ENCODE data around the gene HMGB4.

HMGB4 gene

DNA sequence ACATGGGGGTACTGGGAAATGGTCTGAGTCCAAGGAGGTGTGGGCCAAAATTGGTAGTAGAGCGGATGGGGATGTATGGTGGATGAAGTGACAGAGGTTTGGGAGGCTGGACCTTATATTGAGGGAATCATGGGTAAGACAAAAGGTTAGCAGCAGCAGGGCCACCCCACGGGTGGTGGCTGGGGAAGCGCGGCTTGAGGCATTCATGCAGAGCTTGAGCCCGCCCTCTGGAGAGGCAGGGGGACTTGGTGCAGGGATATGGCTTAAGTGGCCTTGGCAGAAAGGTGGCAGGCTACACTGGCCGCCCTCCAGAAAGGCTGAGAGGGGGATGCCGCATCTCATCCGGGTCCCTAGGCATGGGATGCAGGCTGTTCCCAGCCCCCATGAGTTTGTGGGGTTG is 31.5 kb downstream of the HMGB4 start:
- Histone ChIP-seq H3K27ac (no peak overlapping the region), H3K4me3 (no peak overlapping the region), H3K9me3 (ENCODE audit: low read depth, low read length) (no peaks in the 10 kb centered on the region), H3K36me3 (ENCODE audit: insufficient read depth, low read length) (no peaks in the 10 kb centered on the region), H3K9ac (ENCODE audit: insufficient read length) (no peak overlapping the region)
- TF ChIP-seq FOXP2 (optimal IDR thresholded peaks at IDR 0.05; ENCODE audit: control extremely low read depth, extremely low read length, insufficient read depth) (no peak), POLR2AphosphoS5 (IDR thresholded peaks at IDR 0.05; ENCODE audit: borderline replicate concordance, low read depth, low read length) (no peak), EZH2 (IDR thresholded peaks at IDR 0.05) (no peak)
- no peak for DNase-seq (ENCODE audit: low read depth, low spot score)

DNA sequence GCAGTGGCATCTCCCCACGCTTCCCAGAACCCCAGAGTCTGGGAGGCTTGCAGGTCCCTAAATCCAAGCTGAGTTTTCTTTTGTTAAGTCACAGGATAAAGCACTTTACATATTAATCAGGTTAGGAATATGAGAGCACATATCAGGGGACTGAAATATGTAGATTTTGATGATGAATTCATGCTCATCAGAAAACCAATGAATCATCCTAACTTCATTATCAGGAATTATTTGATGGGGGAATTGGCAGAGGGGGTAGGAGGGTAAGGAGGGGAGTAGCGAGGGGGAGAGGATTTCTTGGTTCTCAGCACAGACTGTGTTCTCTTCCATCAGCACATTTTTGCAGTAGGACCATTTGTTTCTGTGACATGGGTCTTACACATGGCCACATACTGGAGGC is 32.1 kb downstream of the HMGB4 start:
- Histone ChIP-seq H3K36me3 (ENCODE audit: insufficient read depth, low read length) (no peaks in the 10 kb centered on the region), H3K4me3 (no peak overlapping the region), H3K9me3 (ENCODE audit: low read depth, low read length) (no peaks in the 10 kb centered on the region), H3K27ac (no peak overlapping the region), H3K9ac (ENCODE audit: insufficient read length) (no peak overlapping the region)
- no peak for TF ChIP-seq FOXP2 (optimal IDR thresholded peaks at IDR 0.05; ENCODE audit: control extremely low read depth, extremely low read length, insufficient read depth)
- TF ChIP-seq POLR2AphosphoS5 (IDR thresholded peaks at IDR 0.05; ENCODE audit: borderline replicate concordance, low read depth, low read length): no peak
- no peak for TF ChIP-seq EZH2 (IDR thresholded peaks at IDR 0.05)
- no peak for DNase-seq (ENCODE audit: low read depth, low spot score)

DNA sequence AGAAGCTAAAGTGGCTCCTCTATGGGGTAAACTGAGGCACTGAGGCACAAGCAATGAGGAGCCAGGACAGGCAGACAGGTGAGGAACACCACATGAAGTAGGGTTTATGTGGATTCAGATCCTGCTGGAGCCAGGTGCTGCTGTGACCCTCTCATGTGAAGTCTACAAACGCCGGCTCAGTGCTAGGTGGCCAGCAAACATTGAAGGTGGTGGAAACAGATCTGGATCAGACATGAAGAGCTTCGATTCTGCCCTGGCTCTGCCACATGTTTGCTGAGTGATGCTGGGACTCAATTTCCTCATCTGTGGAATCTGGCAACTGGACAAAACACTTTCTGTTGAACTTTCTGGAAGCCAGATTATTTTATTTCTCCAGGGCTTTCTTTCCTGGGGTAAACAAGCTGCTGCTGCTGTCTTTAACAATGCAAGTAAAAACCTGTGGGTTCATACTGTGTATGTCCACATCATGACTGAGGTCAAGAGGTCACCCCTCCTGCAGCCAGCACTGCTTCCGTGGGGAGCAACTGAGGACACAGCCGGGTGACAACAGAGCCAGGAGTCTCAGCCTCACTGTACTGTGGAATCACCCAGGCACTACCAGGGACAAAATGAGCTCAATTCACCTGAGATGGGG is 33.3 kb downstream of the HMGB4 start:
- H3K27ac ChIP-seq: no peak overlapping the region
- no peak for DNase-seq (ENCODE audit: low read depth, low spot score)
- H3K4me3 ChIP-seq: no peak overlapping the region
- H3K36me3 ChIP-seq (ENCODE audit: insufficient read depth, low read length): no peaks in the 10 kb centered on the region
- TF ChIP-seq POLR2AphosphoS5 (IDR thresholded peaks at IDR 0.05; ENCODE audit: borderline replicate concordance, low read depth, low read length) (no peak), FOXP2 (optimal IDR thresholded peaks at IDR 0.05; ENCODE audit: control extremely low read depth, extremely low read length, insufficient read depth) (no peak), EZH2 (IDR thresholded peaks at IDR 0.05) (no peak)
- no peaks in the 10 kb centered on the region for H3K9me3 ChIP-seq (ENCODE audit: low read depth, low read length)
- no peak overlapping the region for H3K9ac ChIP-seq (ENCODE audit: insufficient read length)

DNA sequence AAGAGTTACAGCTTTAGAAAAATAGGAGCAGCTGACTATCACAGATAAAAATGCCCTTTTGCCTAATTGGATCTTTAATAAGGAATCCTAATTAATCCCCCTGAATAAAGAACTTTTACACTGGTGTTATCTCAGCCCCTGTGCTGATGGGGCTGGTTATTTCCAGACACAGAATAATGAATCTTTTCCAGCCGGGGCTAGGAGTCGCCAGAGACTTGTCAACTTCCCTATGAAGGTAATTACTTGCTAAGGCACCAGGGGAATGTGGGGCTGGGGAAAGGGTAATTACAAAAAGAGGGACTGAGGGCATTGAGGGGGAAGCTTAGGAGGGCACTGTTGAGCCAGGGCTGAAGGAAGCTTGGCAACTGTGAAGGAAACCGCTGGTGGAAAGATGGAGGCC is 34.5 kb downstream of the HMGB4 start:
- H3K4me3 ChIP-seq: no peak overlapping the region
- DNase-seq (ENCODE audit: low read depth, low spot score): no peak
- no peak overlapping the region for H3K9ac ChIP-seq (ENCODE audit: insufficient read length)
- H3K27ac ChIP-seq: no peak overlapping the region
- no peaks in the 10 kb centered on the region for H3K36me3 ChIP-seq (ENCODE audit: insufficient read depth, low read length)
- no peaks in the 10 kb centered on the region for H3K9me3 ChIP-seq (ENCODE audit: low read depth, low read length)
- TF ChIP-seq FOXP2 (optimal IDR thresholded peaks at IDR 0.05; ENCODE audit: control extremely low read depth, extremely low read length, insufficient read depth) (no peak), POLR2AphosphoS5 (IDR thresholded peaks at IDR 0.05; ENCODE audit: borderline replicate concordance, low read depth, low read length) (no peak)

DNA sequence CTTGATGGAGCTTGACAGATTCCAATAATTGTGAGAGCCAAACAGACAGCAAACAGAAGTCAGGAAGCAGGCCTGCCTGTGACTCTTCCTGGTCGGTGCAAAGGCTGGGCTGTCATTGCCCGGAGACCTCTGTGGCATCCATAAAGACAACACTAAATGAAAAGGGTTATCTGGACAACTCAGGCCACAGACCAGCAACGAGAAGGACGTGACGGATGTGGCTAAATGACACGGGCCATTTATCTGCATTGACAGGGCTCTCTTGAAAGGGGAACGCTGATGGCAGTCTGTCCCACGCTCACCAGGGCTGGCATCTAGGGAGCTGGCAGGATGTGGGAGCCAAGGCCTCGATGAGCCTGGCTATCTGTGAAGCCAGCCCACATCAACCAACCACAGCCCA is 35.0 kb downstream of the HMGB4 start:
- no peak overlapping the region for H3K27ac ChIP-seq
- H3K4me3 ChIP-seq: no peak overlapping the region
- H3K36me3 ChIP-seq (ENCODE audit: insufficient read depth, low read length): no peaks in the 10 kb centered on the region
- TF ChIP-seq POLR2AphosphoS5 (IDR thresholded peaks at IDR 0.05; ENCODE audit: borderline replicate concordance, low read depth, low read length): no peak
- DNase-seq (ENCODE audit: low read depth, low spot score): no peak
- H3K9me3 ChIP-seq (ENCODE audit: low read depth, low read length): no peaks in the 10 kb centered on the region
- H3K9ac ChIP-seq (ENCODE audit: insufficient read length): no peak overlapping the region

DNA sequence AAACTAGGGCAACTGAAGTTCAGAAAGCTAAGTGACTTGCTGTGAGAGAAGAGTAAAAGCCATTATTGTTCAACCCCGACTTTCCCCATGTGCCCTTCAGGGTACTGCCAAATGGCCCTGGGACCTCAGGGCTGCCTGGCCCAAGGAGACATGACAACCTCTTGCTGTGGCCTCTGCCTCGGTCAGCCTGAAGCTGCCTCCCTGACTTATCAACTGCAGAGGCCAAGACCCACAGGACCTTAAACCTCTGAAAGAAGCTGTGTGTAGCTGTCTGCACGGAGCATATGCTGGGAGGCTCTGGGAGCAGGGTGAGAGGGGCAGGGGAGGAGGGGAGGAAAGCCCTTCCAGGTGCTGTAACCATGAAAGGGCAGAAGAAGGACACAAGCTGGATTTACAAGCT is 35.9 kb downstream of the HMGB4 start:
- H3K9ac ChIP-seq (ENCODE audit: insufficient read length): no peak overlapping the region
- H3K4me3 ChIP-seq: no peak overlapping the region
- DNase-seq (ENCODE audit: low read depth, low spot score): no peak
- H3K27ac ChIP-seq: no peak overlapping the region
- no peaks in the 10 kb centered on the region for H3K36me3 ChIP-seq (ENCODE audit: insufficient read depth, low read length)
- TF ChIP-seq EZH2 (IDR thresholded peaks at IDR 0.05) (no peak), FOXP2 (optimal IDR thresholded peaks at IDR 0.05; ENCODE audit: control extremely low read depth, extremely low read length, insufficient read depth) (no peak), POLR2AphosphoS5 (IDR thresholded peaks at IDR 0.05; ENCODE audit: borderline replicate concordance, low read depth, low read length) (no peak)
- H3K9me3 ChIP-seq (ENCODE audit: low read depth, low read length): no peaks in the 10 kb centered on the region

DNA sequence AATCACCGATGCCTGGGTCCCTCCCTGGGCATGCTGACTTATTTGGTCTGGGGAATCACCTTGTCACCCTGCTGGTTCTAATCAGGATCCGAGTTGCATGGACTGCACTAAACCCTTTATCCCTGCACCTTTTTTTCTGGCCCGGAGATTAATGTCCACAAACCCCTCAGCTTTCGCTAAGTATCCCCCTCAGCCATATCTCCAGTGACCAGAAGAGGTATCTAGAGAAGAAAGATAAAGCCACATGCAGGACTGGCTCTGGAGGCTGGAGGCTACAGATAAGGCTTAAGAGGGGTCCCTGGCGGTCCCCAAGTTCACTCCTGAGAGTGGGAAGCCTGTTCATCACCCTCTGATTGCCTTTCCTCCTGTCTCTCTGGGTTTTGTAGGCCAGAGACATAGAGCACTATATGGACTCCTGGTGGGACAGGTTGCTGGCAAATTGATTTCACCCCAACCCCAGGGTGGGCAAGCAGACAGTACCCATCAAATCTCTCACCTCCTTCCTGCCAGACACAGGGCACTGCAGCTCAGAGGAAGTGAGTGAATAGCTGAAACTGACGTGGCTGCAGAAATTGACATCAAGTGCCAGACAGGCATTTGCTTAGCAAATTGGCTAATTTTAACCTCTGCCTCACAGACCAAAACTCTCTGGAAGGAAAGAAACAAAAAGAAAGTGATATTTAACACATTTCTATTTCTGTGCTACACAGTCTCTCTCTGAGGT is 38.8 kb downstream of the HMGB4 start:
- no peak overlapping the region for H3K27ac ChIP-seq
- H3K36me3 ChIP-seq (ENCODE audit: insufficient read depth, low read length): no peaks in the 10 kb centered on the region
- no peak for DNase-seq (ENCODE audit: low read depth, low spot score)
- H3K9ac ChIP-seq (ENCODE audit: insufficient read length): no peak overlapping the region
- TF ChIP-seq POLR2AphosphoS5 (IDR thresholded peaks at IDR 0.05; ENCODE audit: borderline replicate concordance, low read depth, low read length) (no peak), EZH2 (IDR thresholded peaks at IDR 0.05) (no peak), FOXP2 (optimal IDR thresholded peaks at IDR 0.05; ENCODE audit: control extremely low read depth, extremely low read length, insufficient read depth) (no peak)
- no peaks in the 10 kb centered on the region for H3K9me3 ChIP-seq (ENCODE audit: low read depth, low read length)
- no peak overlapping the region for H3K4me3 ChIP-seq

DNA sequence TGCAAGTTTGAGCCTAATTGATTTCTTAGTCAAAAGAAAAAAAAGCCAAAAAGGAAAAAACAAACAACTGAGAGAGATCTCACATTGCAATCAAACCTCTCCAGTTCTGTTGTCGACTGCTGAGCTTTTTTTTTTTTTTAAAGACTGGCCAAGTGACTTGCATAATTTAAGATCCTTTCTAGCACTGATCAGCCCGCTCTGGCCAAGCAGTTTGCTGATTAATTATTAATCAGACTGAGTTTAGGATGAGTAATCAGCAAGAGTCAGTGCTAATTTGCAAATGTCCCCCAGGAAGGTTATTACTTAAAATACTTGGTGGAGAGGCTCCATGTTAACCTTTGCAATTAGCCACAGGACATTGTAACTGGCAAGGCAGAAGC is 39.3 kb downstream of the HMGB4 start:
- no peak for DNase-seq (ENCODE audit: low read depth, low spot score)
- Histone ChIP-seq H3K4me3 (no peak overlapping the region), H3K9ac (ENCODE audit: insufficient read length) (no peak overlapping the region), H3K9me3 (ENCODE audit: low read depth, low read length) (no peaks in the 10 kb centered on the region), H3K27ac (no peak overlapping the region), H3K36me3 (ENCODE audit: insufficient read depth, low read length) (no peaks in the 10 kb centered on the region)
- TF ChIP-seq FOXP2 (optimal IDR thresholded peaks at IDR 0.05; ENCODE audit: control extremely low read depth, extremely low read length, insufficient read depth): no peak
- TF ChIP-seq EZH2 (IDR thresholded peaks at IDR 0.05): no peak
- TF ChIP-seq POLR2AphosphoS5 (IDR thresholded peaks at IDR 0.05; ENCODE audit: borderline replicate concordance, low read depth, low read length): no peak

DNA sequence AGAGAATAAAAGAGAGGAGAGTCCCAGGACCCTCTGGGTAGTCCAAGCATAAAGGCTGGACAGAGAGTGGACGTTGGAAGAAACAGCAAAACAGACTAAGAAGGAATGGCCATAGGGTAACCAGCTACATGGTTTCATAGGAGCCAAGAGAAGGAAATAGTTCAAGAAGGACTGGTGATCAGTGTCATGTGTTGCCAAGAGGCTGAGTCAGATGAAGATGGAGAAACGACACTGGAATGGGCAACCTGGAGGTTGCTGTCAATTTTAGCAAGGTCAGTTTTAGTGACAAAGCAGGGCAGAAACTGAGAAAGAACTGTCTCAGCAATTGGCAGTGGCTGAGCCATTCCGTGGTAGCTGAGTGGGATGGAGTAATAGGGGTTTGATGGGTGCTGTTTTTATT is 41.4 kb downstream of the HMGB4 start:
- Histone ChIP-seq H3K36me3 (ENCODE audit: insufficient read depth, low read length) (no peaks in the 10 kb centered on the region), H3K4me3 (no peak overlapping the region), H3K9me3 (ENCODE audit: low read depth, low read length) (no peaks in the 10 kb centered on the region), H3K9ac (ENCODE audit: insufficient read length) (no peak overlapping the region), H3K27ac (no peak overlapping the region)
- TF ChIP-seq FOXP2 (optimal IDR thresholded peaks at IDR 0.05; ENCODE audit: control extremely low read depth, extremely low read length, insufficient read depth): no peak
- no peak for TF ChIP-seq POLR2AphosphoS5 (IDR thresholded peaks at IDR 0.05; ENCODE audit: borderline replicate concordance, low read depth, low read length)
- no peak for TF ChIP-seq EZH2 (IDR thresholded peaks at IDR 0.05)
- DNase-seq (ENCODE audit: low read depth, low spot score): no peak

Measured in SK-N-MC (cell line).